Lower leg skin (tissue), 3 donors: ENCODE measurements around the gene ESR2.

Experiments used
- POLR2A ChIP-seq, 2 donors: fragments of 450-650 bp; IDR thresholded peaks; one replicate each; pipeline ENCODE4 v1.6.1; 2016 to 2017; ENCODE audit warnings: antibody characterized with exemption in 2 of 2, mild to moderate bottlenecking in 1 of 2, moderate library complexity in 1 of 2
- TF ChIP-seq, protein P1 (sequence below), 3 donors: fragments of 450-650 bp; IDR thresholded peaks; one replicate each; pipeline ENCODE4 v1.5.1; 2016; ENCODE audit warnings: antibody characterized with exemption in 3 of 3, mild to moderate bottlenecking in 3 of 3, moderate library complexity in 2 of 3

- no peak for TF ChIP-seq POLR2A (IDR thresholded peaks at IDR 0.05)
- TF ChIP-seq, protein P1, sequence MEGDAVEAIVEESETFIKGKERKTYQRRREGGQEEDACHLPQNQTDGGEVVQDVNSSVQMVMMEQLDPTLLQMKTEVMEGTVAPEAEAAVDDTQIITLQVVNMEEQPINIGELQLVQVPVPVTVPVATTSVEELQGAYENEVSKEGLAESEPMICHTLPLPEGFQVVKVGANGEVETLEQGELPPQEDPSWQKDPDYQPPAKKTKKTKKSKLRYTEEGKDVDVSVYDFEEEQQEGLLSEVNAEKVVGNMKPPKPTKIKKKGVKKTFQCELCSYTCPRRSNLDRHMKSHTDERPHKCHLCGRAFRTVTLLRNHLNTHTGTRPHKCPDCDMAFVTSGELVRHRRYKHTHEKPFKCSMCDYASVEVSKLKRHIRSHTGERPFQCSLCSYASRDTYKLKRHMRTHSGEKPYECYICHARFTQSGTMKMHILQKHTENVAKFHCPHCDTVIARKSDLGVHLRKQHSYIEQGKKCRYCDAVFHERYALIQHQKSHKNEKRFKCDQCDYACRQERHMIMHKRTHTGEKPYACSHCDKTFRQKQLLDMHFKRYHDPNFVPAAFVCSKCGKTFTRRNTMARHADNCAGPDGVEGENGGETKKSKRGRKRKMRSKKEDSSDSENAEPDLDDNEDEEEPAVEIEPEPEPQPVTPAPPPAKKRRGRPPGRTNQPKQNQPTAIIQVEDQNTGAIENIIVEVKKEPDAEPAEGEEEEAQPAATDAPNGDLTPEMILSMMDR (IDR thresholded peaks at IDR 0.05) = no peak
These were observed 48.7 kb downstream of the ESR2 start for GRCh38 chr14:64245491-64245890.
